Esophagus squamous epithelium (tissue), 4 donors: ENCODE data around the gene HTR2A.

Experiments
- CTCF ChIP-seq, 6 experiments: fragments of 450-650 bp in 4 of 6; fragments of 200-600 bp in 2 of 6; sonication (generic) in 2 of 6; IDR thresholded peaks; one replicate each; pipeline ENCODE4 v1.5.1; 2016 to 2019; ENCODE audit warnings: antibody characterized with exemption in 6 of 6, mild to moderate bottlenecking in 4 of 6, moderate library complexity in 4 of 6
- POLR2A ChIP-seq, 4 donors: fragments of 450-650 bp; IDR thresholded peaks; one replicate each; pipeline ENCODE4 v1.6.1; 2017; ENCODE audit warnings: antibody characterized with exemption in 4 of 4, mild to moderate bottlenecking in 4 of 4, moderate library complexity in 3 of 4

DNA sequence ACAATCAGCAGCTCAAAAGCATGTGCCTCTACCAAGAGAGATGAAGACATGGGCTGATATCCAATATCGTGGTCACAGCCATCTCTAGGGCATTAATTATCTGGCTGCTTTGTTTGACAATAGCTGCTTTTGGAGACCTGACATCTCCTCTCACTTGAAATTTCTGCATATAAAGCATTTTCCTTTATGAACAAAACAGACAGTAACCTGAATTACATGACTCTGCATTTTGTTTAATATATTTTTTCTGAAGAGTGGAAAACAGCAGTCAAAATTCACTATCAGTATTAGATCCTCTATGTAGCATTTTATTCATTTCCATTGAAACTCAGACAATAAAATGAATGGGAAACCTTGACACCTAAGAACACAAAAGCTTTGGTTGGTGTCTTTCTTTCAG is 57.5 kb downstream of the HTR2A start:
- no peak for TF ChIP-seq POLR2A (IDR thresholded peaks at IDR 0.05)
- no peak for TF ChIP-seq CTCF (IDR thresholded peaks at IDR 0.05)
